ENCODE data around the gene BLOC1S4.

BLOC1S4 gene

DNA sequence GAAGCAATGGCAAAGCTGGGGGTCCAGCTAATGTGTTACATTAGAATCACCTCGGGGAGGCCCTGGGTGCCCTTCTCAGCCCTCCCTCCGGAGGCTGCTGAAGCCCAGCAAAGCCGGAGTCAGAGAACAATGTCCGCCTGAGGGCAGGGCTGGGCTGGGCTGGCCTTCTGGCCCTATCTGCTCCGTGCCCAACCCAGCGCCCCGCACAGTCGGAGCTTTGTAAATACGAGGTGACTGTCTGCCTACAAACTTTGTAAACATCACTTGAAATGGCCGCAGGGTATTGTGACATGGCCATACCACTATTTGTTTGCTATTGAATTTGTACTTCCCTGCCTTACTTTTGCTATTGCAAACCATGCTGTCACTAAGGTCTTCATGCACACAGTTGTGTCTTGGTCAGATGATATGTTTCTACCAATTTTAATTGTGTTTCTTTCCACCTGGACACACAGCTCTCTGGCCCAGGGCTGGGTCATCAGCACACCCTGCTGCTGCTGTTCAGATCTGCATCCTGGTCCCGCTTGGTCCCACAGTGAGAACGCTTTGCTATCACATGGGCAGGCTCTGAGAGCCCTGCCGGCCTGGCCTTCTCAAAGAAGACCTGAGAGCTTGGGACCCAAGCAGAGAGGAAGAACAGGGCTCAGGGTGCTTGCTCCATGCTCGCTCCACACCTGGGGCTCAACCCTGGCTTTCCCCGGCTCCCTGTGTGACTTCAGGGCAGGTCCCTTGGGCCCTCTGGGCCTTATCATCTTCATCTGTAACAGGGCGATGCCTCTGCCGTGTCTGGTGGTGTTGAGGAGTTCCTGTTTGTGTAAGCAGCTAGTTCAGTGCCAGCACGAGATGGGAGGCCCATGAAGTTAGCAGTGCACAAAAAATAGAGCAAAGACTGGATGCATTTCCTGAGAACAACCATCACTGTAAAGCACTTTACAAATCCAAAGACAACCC lies 20.0 kb upstream of the BLOC1S4 start:
- Histone ChIP-seq H3K4me3 (ENCODE audit: low read depth, low read length) (no peak overlapping the region), H3K9me3 (no peaks in the 10 kb centered on the region), H3K4me1 (peaks cover 20% of the 10 kb centered on the region), H3K27me3 (no peaks in the 10 kb centered on the region), H3K36me3 (no peaks in the 10 kb centered on the region; the same call in 1 of the 2 replicates)
- TF ChIP-seq CTCF (IDR thresholded peaks at IDR 0.05; ENCODE audit: low read depth, low read length): peak; percentile 25; the same call in 1 of the 2 replicates
- peak; percentile 53 for DNase-seq

- no peak for DNase-seq
- H3K4me1 ChIP-seq: peaks cover 20% of the 10 kb centered on the region
- H3K4me3 ChIP-seq (ENCODE audit: low read depth, low read length): no peak overlapping the region
These were observed 19.4 kb upstream of the BLOC1S4 start for GRCh38 chr4:6696611-6697010.

GRCh38 chr4:6697131-6697530 lies 18.8 kb upstream of the BLOC1S4 start:
- Histone ChIP-seq H3K4me1 (peaks cover 20% of the 10 kb centered on the region), H3K36me3 (peaks cover 7% of the 10 kb centered on the region), H3K27me3 (no peaks in the 10 kb centered on the region), H3K4me3 (ENCODE audit: low read depth, low read length) (no peak overlapping the region), H3K9me3 (no peaks in the 10 kb centered on the region)
- TF ChIP-seq CTCF (IDR thresholded peaks at IDR 0.05; ENCODE audit: low read depth, low read length): no peak
- DNase-seq: no peak

More at GRCh38 chr4:6696611-6697010, 19.4 kb upstream of the BLOC1S4 start:
- no peaks in the 10 kb centered on the region for H3K9me3 ChIP-seq
- no peaks in the 10 kb centered on the region for H3K27me3 ChIP-seq
- no peak for TF ChIP-seq CTCF (IDR thresholded peaks at IDR 0.05; ENCODE audit: low read depth, low read length)
- peaks cover 5% of the 10 kb centered on the region for H3K36me3 ChIP-seq

DNA sequence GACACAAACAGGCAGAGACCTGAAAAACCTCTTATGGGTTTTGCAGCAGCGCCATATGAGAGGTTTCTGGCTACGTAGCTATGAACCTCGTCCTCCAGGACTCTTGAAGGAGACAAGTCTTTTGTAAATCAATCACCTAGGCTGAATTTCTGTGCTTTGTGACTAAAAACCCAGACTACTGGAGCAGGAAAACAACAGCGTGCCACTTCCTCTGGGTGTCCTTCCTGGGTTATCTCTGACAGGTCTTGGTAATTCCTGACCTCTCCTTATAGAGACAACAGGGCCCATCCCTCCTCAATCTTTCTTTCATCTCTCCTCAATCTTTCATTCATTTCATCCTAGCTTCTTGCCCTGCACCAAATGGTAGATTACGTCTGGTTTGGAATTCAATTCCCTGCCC lies 16.6 kb upstream of the BLOC1S4 start:
- Histone ChIP-seq H3K4me3 (ENCODE audit: low read depth, low read length) (no peak overlapping the region), H3K9me3 (no peaks in the 10 kb centered on the region), H3K27me3 (no peaks in the 10 kb centered on the region), H3K4me1 (peaks cover 17% of the 10 kb centered on the region), H3K36me3 (peaks cover 27% of the 10 kb centered on the region)
- TF ChIP-seq CTCF (IDR thresholded peaks at IDR 0.05; ENCODE audit: low read depth, low read length): no peak
- DNase-seq: no peak

DNA sequence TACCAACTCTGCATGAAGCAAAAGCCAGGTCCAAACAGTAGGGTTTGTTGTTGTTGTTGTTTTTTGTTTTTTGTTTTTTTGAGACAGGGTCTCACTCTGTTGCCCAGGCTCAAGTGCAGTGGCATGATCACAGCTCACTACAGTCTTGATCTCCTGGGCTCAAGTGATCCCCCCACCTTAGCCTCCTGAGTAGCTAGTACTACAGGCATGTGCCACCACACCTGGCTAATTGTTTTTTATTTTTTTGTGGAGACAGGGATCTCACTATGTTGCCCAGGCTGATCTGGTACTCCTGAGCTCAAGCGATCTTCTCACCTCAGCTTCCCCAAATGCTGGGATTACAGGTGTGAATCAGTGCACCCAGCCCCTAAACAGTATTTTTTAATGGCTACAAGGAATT lies 16.1 kb upstream of the BLOC1S4 start:
- no peak for TF ChIP-seq CTCF (IDR thresholded peaks at IDR 0.05; ENCODE audit: low read depth, low read length)
- no peak for DNase-seq
- Histone ChIP-seq H3K4me3 (ENCODE audit: low read depth, low read length) (no peak overlapping the region), H3K27me3 (no peaks in the 10 kb centered on the region), H3K9me3 (no peaks in the 10 kb centered on the region), H3K4me1 (peaks cover 15% of the 10 kb centered on the region), H3K36me3 (peaks cover 28% of the 10 kb centered on the region)

DNA sequence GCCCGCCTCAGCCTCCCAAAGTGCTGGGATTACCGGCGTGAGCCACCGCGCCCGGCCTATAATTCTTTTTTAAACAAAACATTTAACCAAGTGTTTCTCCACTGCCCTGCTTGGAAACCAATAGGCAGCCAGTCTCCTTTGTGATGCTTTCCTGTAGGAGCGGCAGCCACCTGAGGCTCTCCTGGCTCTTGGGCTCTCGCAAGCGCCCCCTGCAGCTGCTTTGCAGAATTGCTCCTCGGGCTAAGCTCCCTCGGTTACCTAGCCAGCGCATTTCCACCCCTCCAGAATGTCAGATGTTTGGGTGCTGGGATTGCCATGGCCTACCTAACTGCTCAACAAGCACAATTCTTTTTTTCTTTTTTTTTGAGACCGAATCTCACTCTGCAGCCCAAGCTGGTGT lies 14.6 kb upstream of the BLOC1S4 start:
- Histone ChIP-seq H3K4me3 (ENCODE audit: low read depth, low read length) (no peak overlapping the region), H3K36me3 (peaks cover 38% of the 10 kb centered on the region), H3K27me3 (no peaks in the 10 kb centered on the region), H3K4me1 (peaks cover 10% of the 10 kb centered on the region), H3K9me3 (no peaks in the 10 kb centered on the region; the same call in 1 of the 2 replicates)
- peak; percentile 48 for TF ChIP-seq CTCF (IDR thresholded peaks at IDR 0.05; ENCODE audit: low read depth, low read length)
- no peak for DNase-seq

Data from BE2C (cell line).